ENCODE measurements around the gene JAG1. TPM values are rescaled to one million over a fixed set of nuclear protein-coding genes. Genes with fewer than 3 reads are reported as not detected.
A peak's percentile ranks its signal among the peaks of the same experiment; 100 is the strongest.

JAG1 gene
- total RNA-seq, 3 donors from 2014 or later: 87.1 to 104 (median 94.4) TPM

- TF ChIP-seq, protein P1, sequence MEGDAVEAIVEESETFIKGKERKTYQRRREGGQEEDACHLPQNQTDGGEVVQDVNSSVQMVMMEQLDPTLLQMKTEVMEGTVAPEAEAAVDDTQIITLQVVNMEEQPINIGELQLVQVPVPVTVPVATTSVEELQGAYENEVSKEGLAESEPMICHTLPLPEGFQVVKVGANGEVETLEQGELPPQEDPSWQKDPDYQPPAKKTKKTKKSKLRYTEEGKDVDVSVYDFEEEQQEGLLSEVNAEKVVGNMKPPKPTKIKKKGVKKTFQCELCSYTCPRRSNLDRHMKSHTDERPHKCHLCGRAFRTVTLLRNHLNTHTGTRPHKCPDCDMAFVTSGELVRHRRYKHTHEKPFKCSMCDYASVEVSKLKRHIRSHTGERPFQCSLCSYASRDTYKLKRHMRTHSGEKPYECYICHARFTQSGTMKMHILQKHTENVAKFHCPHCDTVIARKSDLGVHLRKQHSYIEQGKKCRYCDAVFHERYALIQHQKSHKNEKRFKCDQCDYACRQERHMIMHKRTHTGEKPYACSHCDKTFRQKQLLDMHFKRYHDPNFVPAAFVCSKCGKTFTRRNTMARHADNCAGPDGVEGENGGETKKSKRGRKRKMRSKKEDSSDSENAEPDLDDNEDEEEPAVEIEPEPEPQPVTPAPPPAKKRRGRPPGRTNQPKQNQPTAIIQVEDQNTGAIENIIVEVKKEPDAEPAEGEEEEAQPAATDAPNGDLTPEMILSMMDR (IDR thresholded peaks at IDR 0.05): no peak
- intact Hi-C loops (cut with DNase I, micrococcal nuclease): no loop called here
- no peak overlapping the region for H3K4me3 ChIP-seq
- H3K4me1 ChIP-seq (ENCODE audit: low read depth): peaks cover 27% of the 10 kb centered on the region
- no peaks in the 10 kb centered on the region for H3K36me3 ChIP-seq (ENCODE audit: low read depth)
- H3K9me3 ChIP-seq: no peaks in the 10 kb centered on the region
- DNase-seq (no peak), ATAC-seq (no peak)
Observed at GRCh38 chr20:10667077-10667401, 6.8 kb downstream of the JAG1 start.

- no peaks in the 10 kb centered on the region for H3K36me3 ChIP-seq (ENCODE audit: low read depth)
- ATAC-seq (no peak), DNase-seq (no peak)
- TF ChIP-seq, protein P1 (IDR thresholded peaks at IDR 0.05): no peak
- no peaks in the 10 kb centered on the region for H3K9me3 ChIP-seq
- intact Hi-C loops (cut with DNase I, micrococcal nuclease): no loop called here
- peaks cover 23% of the 10 kb centered on the region for H3K4me1 ChIP-seq (ENCODE audit: low read depth)
- H3K4me3 ChIP-seq: no peak overlapping the region
Observed at GRCh38 chr20:10666221-10667076, 7.3 kb downstream of the JAG1 start.

GRCh38 chr20:10665791-10666190, 8.0 kb downstream of the JAG1 start:
- DNase-seq: no peak
- peaks cover 23% of the 10 kb centered on the region for H3K4me1 ChIP-seq (ENCODE audit: low read depth)

GRCh38 chr20:10665027-10665561, 8.7 kb downstream of the JAG1 start:
- intact Hi-C loops (cut with DNase I, micrococcal nuclease): no loop called here
- ATAC-seq (no peak), DNase-seq (no peak)
- no peaks in the 10 kb centered on the region for H3K9me3 ChIP-seq
- H3K36me3 ChIP-seq (ENCODE audit: low read depth): no peaks in the 10 kb centered on the region
- H3K4me1 ChIP-seq (ENCODE audit: low read depth): peaks cover 23% of the 10 kb centered on the region
- TF ChIP-seq, protein P1 (IDR thresholded peaks at IDR 0.05): no peak
- H3K4me3 ChIP-seq: no peak overlapping the region

More at GRCh38 chr20:10665791-10666190, 8.0 kb downstream of the JAG1 start:
- Histone ChIP-seq H3K36me3 (ENCODE audit: low read depth) (no peaks in the 10 kb centered on the region), H3K9me3 (no peaks in the 10 kb centered on the region), H3K4me3 (no peak overlapping the region)
- intact Hi-C loops (cut with DNase I, micrococcal nuclease): no loop called here
- peak; percentile 11 for ATAC-seq
- TF ChIP-seq, protein P1 (IDR thresholded peaks at IDR 0.05): no peak

- DNase-seq: no peak
- intact Hi-C loops (cut with DNase I, micrococcal nuclease): no loop called here
- TF ChIP-seq, protein P1 (IDR thresholded peaks at IDR 0.05): no peak
- Histone ChIP-seq H3K9me3 (no peaks in the 10 kb centered on the region), H3K4me3 (no peak overlapping the region), H3K36me3 (ENCODE audit: low read depth) (no peaks in the 10 kb centered on the region), H3K4me1 (ENCODE audit: low read depth) (peaks cover 17% of the 10 kb centered on the region)
- ATAC-seq: no peak
Observed at GRCh38 chr20:10663756-10664155, 10.0 kb downstream of the JAG1 start.
